ENCODE results near the gene TRRAP.
A peak's percentile ranks its signal among the peaks of the same experiment; 100 is the strongest.
"Not testable (repeated sequence)": the region's sequence is repeated elsewhere in the genome, so short reads cannot be mapped to it uniquely, and the experiment has no call there.

TRRAP gene

GRCh38 chr7:99029466-99030435 lies 151.4 kb downstream of the TRRAP start:
- DNase-seq (ENCODE audit: low read depth), result no peak

GRCh38 chr7:99030457-99030856 lies 152.1 kb downstream of the TRRAP start:
- no peak for DNase-seq (ENCODE audit: low read depth)

GRCh38 chr7:99030951-99031350 lies 152.6 kb downstream of the TRRAP start:
- peak; percentile 21 for DNase-seq (ENCODE audit: low read depth)

GRCh38 chr7:99031496-99031895 lies 153.2 kb downstream of the TRRAP start:
- DNase-seq (ENCODE audit: low read depth), result no peak

- DNase-seq (ENCODE audit: low read depth), result no peak
These were observed 154.6 kb downstream of the TRRAP start for GRCh38 chr7:99032928-99033327.

- DNase-seq (ENCODE audit: low read depth), result no peak
These were observed 155.4 kb downstream of the TRRAP start for GRCh38 chr7:99033765-99034164.

GRCh38 chr7:99034932-99035722 lies 156.8 kb downstream of the TRRAP start:
- no peak for DNase-seq (ENCODE audit: low read depth)

- no peak for DNase-seq (ENCODE audit: low read depth)
These were observed 157.6 kb downstream of the TRRAP start for GRCh38 chr7:99035723-99036545.

GRCh38 chr7:99036546-99037111 lies 158.3 kb downstream of the TRRAP start:
- peak; percentile 47 for DNase-seq (ENCODE audit: low read depth)

- DNase-seq (ENCODE audit: low read depth), result no peak
These were observed 159.1 kb downstream of the TRRAP start for GRCh38 chr7:99037327-99037940.

- no peak for DNase-seq (ENCODE audit: low read depth)
These were observed 159.9 kb downstream of the TRRAP start for GRCh38 chr7:99038086-99038855.

GRCh38 chr7:99039384-99039891 lies 161.1 kb downstream of the TRRAP start:
- no peak for DNase-seq (ENCODE audit: low read depth)

GRCh38 chr7:99040104-99040958 lies 162.0 kb downstream of the TRRAP start:
- DNase-seq (ENCODE audit: low read depth), result peak; percentile 79

GRCh38 chr7:99041526-99041925 lies 163.2 kb downstream of the TRRAP start:
- no peak for DNase-seq (ENCODE audit: low read depth)

- DNase-seq (ENCODE audit: low read depth), result no peak
These were observed 164.6 kb downstream of the TRRAP start for GRCh38 chr7:99042957-99043356.

- DNase-seq (ENCODE audit: low read depth), result not testable (repeated sequence)
These were observed 166.5 kb downstream of the TRRAP start for GRCh38 chr7:99044858-99045257.

- DNase-seq (ENCODE audit: low read depth), result not testable (repeated sequence)
These were observed 167.9 kb downstream of the TRRAP start for GRCh38 chr7:99046262-99046661.

GRCh38 chr7:99046722-99047121 lies 168.4 kb downstream of the TRRAP start:
- DNase-seq (ENCODE audit: low read depth), result no peak

GRCh38 chr7:99047526-99048077 lies 169.3 kb downstream of the TRRAP start:
- no peak for DNase-seq (ENCODE audit: low read depth)
